Epithelial cell of proximal tubule (primary cell): ENCODE results near the gene BMPR1A. TPM values are rescaled to one million over a fixed set of nuclear protein-coding genes. Genes with fewer than 3 reads are reported as not detected.

ENCODE experiments used
- DNase-seq: peaks from one replicate; pipeline ENCODE4 v3.0.0-alpha.2; 2011; ENCODE audit warnings: low read depth
- H3K4me3 ChIP-seq: 2 replicates; pipeline ENCODE4 v1.5.1; 2011; ENCODE audit warnings: low read depth, mild to moderate bottlenecking, low read length
- total RNA-seq: library from RNA; depleted of rRNA; stranded (reverse); fragments of >200 nt; gene quantifications from 2 replicates; pipeline ENCODE4 v1.2.3, GENCODE V29; 2015
- TF ChIP-seq, protein P1 (sequence below): conservative IDR thresholded peaks from 2 replicates; pipeline ENCODE4 v1.5.1; 2012; ENCODE audit warnings: low read depth, mild to moderate bottlenecking, low read length

The BMPR1A gene
- total RNA-seq, 1 donor from 2014 or later: 15.5 TPM

DNA sequence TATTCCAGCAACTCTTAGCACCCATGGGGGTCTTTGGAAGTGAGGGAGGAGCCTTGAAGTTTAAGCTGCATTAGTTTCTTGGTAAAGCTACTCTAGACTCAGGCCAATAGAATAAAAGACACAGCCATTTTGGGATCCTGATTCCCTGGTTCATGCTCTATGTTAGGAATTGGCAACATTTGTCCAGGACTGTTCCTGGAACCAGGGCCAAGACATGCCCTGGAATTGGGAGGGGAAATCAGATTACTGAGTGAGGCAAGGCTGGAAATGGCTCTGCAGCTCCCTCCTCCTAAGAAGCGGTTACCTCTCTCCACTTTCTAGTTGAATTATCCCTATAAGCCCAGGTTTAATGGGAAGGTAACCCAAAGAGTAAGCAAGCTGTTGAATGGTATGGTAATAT is 14.2 kb upstream of the BMPR1A start:
- no peak for DNase-seq
- no peak overlapping the region for H3K4me3 ChIP-seq
- TF ChIP-seq, protein P1, sequence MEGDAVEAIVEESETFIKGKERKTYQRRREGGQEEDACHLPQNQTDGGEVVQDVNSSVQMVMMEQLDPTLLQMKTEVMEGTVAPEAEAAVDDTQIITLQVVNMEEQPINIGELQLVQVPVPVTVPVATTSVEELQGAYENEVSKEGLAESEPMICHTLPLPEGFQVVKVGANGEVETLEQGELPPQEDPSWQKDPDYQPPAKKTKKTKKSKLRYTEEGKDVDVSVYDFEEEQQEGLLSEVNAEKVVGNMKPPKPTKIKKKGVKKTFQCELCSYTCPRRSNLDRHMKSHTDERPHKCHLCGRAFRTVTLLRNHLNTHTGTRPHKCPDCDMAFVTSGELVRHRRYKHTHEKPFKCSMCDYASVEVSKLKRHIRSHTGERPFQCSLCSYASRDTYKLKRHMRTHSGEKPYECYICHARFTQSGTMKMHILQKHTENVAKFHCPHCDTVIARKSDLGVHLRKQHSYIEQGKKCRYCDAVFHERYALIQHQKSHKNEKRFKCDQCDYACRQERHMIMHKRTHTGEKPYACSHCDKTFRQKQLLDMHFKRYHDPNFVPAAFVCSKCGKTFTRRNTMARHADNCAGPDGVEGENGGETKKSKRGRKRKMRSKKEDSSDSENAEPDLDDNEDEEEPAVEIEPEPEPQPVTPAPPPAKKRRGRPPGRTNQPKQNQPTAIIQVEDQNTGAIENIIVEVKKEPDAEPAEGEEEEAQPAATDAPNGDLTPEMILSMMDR: no peak

DNA sequence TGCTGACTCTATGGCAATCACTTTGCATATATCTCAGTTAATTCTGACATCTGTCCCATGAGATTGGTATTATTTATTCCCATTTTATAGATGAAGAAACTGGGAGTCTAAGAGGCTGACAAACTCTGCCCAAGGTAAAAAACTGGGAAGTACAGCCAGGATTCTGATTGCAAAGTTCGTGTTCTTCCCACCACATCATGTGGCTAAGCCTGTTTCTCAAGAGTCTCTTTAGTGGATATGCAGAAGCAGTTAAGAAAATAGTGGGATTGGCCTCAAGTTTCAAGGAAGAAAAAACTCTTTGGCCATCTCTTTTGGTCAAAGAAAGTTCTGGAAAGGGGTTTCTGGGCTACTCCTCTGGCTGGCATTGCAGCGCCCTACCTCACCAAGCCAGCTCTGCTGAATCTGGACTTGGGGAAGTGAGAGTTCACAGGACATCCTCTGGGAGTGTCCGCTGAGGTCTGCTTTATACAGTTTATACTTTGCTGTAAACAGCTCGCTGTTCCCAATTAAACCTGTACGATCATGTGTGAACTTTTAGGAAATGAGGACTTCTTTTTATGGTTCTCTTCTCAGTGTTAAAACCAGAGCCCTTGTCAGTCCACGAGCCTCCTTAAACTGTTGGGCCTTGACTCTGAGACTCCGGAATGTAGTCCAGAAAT is 12.2 kb upstream of the BMPR1A start:
- DNase-seq: no peak
- TF ChIP-seq, protein P1: no peak
- no peak overlapping the region for H3K4me3 ChIP-seq

DNA sequence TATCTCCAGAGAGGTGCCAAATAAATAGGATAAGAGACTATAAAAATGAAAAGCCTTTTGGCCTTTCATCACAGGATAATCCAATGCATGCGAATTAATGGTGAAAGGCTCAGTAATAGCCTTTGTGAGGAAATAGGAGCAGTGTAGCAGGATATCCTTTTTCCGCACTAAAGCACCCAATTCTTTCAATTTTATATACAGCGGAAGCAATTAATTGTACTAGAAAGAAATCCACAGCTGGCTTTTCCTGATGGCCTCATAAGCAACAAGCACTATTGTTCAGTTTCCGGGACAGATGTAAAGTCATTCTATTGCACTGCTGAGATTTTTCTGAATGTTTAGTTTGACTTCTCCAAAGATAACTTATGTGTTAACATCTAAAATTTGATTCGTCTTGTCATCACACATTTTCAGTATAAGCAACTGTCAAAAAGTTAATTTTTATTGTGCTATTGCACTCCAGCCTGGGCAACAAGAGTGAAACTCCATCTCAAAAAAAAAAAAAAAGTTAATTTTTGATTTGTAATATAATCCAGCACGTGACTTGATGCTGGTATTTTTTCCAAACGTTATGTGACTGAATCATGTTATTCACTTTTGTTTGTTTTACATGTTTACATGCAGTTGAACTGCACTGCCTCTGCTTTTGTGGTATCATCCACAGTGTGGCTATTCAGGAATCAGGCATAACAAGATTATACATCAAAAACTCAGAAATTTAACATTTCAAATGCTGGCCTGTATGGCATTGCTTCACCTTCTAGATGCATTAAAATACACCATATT is 8.4 kb upstream of the BMPR1A start:
- DNase-seq: no peak
- H3K4me3 ChIP-seq: no peak overlapping the region
- TF ChIP-seq, protein P1: no peak

DNA sequence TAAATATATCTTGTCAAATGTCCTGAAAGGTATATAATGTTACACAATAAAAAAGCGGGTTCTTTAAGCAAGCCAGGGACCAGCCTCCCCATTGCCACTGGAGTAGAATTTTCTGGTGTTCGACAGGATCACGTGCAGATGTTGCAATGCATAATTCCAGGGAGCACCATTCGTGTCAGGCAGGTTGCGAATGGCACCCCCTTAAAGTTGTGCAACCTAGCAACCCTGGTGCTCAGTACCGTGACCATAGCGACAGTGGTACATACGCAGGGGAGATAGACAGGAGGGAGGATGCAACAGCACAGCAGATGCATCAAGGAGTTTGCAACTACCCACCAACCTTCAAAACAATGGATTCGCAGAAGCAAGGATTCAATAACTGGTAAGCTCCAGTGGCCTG is 6.6 kb upstream of the BMPR1A start:
- no peak for DNase-seq
- TF ChIP-seq, protein P1: no peak
- H3K4me3 ChIP-seq: no peak overlapping the region

DNA sequence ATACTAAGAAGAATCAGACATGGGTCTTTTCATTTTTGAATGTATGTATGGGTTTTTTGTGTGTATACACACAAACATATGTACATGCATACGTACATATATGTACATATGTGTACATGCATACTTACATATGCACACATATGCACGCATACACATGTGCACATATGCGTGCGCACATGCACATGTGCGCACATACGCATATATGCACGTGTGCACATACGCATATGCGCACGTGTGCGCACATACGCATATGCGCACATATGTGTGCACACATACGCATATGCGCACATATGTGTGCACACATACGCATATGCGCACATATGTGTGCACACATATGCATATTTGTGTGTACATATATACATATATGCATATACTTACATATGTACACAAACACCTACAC is 4.9 kb upstream of the BMPR1A start:
- TF ChIP-seq, protein P1: no peak
- no peak overlapping the region for H3K4me3 ChIP-seq
- no peak for DNase-seq

DNA sequence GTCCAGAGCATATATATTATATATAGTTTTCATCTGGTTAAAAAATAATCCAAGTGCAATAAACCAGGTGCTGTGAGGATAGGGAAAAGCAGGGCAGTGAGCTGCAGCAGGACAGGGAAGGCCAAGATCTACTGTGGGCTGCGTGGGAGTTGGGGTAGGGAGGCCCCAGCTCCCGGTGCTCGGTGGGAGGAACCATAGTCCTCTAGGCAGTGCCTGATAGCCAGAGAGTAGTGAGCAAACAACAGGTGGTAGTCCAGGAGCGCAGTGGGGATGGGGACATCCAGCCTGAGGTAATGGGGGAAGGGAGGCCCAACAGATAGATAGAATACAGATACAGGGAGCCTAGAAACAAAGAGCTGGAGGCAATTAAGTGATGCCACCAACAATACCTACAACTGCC is 4.1 kb upstream of the BMPR1A start:
- no peak for DNase-seq
- no peak overlapping the region for H3K4me3 ChIP-seq
- TF ChIP-seq, protein P1: no peak

DNA sequence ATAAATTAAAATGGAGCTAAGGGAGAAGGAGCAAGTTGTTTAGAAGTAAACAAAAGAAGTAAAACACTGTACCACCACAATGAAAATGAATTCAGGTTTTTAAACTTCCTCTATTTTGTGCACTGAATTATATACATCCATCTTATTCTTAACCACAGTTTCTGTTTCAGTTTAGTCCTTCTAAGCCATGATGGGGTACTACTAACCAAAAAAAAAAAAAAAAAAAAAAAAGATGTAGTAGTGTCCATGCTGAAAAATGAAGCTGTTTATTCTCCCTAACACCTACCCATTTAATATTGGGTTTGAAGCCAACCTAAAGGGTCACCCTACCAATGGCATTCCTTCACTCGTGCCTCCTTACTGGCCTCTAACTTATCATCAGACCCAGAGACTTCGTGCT is 3.4 kb upstream of the BMPR1A start:
- TF ChIP-seq, protein P1: no peak
- no peak for DNase-seq
- no peak overlapping the region for H3K4me3 ChIP-seq
